Limb (tissue), 2 donors: ENCODE data around the gene ORAI3.

Experiments
- DNase-seq, 2 donors: peaks; one replicate each; pipeline ENCODE4 v3.0.0-alpha.2; 2016; ENCODE audit errors: extremely low spot score in 2 of 2

ORAI3 gene

GRCh38 chr16:30990105-30990504, 41.2 kb downstream of the ORAI3 start:
- no peak for DNase-seq

GRCh38 chr16:30991052-30991451, 42.2 kb downstream of the ORAI3 start:
- DNase-seq, result no peak

DNA sequence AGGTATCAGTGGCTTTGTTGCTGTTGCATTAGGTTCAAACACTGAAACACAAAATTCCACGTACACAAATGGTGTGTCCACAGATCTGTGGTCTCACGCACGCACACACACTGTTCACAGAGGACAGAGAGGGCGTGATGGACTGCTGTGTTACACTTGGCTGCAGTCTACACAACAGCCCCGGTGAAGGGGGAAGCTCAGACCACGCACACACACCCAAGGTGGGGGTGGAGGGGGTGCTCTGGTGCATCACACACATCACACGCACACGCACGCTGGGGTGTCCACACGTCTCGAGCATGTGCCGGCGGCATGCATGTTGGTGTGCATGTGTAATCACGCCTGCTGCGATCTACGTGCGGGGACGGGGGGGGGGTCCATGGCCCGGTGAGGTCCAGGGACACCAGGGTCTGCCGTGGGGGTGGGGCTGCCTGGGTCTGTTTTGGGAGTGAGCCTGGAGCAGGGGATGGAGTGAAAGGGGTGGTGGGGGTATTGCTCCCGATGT, 43.5 kb downstream of the ORAI3 start:
- DNase-seq, result no peak

- no peak for DNase-seq
These were observed 44.3 kb downstream of the ORAI3 start for GRCh38 chr16:30992931-30993816.

DNA sequence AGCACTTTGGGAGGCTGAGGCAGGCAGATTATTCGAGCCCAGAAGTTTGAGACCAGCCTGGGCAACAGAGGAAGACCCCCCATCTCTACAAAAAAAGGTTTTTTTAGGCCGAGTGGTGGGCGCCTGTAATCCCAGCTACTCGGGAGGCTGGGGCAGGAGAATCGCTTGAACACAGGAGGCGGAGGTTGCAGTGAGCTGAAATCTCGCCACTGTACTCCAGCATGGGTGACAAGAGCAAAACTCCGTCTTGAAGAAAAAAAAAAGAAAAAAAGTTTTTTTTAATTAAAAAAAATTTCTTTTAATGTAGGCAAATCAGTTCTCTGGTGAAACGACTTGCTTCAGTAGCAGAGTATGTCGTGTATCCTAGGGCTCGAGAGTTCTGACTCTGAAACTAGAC, 47.1 kb downstream of the ORAI3 start:
- no peak for DNase-seq

- DNase-seq, result peak in 1 of 2 donors; percentile 47
These were observed 47.6 kb downstream of the ORAI3 start for GRCh38 chr16:30996324-30996984.

DNA sequence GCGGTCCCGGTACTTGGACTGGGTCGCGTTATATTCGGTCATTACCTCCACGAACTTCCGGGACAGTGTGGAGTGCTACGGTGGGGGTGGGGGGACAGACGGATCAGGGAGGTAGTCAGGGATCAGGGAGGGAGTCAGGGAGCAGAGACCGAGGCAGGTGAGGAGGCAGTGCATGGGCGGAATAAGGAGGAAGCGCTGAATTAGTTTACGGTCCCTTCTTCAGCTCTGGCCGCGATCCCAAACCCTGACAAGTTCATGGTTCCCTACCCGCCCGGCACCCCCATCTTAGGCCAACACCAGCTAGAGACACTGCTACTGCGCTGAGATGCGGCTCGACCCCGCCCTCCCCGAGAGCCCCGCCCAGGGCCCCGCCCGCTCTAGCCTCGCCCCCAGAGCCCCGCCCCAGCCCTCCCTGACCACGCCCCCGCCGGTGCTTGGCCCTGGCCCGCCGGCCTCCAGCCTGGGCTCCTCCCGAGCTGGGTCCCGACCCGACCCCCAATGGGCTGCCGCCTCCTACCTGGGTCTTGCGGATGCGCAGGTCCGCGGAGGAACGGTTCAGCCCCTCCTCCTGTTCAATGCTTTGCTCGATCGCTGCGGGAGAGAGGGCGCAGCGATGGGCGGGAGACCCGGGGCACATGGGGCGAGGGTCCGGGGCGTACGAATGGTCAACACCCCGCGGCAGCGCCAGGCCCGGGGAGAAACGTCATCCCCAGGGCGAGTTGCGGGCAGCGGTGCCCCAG, 48.3 kb downstream of the ORAI3 start:
- peak in 1 of 2 donors; percentile 81 for DNase-seq

DNA sequence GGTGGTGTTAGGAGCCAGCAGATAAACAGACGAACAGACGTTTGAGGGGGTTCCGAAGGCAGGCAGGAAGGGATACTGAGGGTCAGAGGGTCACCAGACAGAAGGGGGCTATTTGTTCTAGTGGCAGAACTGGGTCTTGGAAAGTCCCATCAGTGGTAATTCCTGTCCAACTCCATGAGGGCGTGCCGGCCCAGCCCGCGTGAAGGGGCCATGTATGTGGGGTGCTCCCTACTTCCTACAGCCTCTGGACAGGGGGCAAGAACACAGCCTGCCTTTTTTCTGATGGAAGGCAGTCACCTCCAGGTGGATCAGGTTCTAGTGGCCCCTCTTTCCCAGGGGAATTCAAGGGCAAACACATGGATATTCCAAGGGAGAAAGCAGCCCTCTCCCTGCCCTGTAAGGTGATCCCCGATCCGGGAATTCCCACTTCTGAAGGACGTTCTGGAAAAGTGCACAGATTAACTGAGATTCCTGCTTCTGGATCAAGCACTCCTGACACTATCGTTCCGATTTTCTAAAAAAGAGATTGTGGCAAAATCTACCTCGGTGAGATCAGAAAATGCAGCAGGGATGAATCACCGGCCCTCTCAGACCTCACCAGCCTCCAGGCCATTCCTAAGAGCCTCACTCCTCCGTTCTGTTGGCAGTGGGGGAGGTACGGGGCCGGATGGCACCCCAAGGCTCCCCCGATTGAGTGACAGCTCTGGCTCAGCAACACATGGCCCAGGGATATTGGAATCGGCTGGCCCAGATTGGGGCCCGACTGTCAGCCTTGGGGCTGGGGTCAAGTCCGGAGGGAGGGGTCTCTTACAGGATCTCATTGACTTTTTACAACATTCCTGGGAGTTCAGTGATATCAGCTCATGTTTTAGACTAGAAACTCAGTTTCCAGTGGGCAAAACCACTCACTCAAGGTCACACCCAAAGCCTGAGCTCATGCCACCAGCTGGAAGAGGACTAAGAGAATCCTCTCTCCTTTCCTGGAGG, 49.1 kb downstream of the ORAI3 start:
- peak in 1 of 2 donors; percentile 32 for DNase-seq

- peak in 1 of 2 donors; percentile 23 for DNase-seq
These were observed 50.2 kb downstream of the ORAI3 start for GRCh38 chr16:30998852-30999761.

GRCh38 chr16:31000671-31001382, 52.0 kb downstream of the ORAI3 start:
- no peak for DNase-seq

DNA sequence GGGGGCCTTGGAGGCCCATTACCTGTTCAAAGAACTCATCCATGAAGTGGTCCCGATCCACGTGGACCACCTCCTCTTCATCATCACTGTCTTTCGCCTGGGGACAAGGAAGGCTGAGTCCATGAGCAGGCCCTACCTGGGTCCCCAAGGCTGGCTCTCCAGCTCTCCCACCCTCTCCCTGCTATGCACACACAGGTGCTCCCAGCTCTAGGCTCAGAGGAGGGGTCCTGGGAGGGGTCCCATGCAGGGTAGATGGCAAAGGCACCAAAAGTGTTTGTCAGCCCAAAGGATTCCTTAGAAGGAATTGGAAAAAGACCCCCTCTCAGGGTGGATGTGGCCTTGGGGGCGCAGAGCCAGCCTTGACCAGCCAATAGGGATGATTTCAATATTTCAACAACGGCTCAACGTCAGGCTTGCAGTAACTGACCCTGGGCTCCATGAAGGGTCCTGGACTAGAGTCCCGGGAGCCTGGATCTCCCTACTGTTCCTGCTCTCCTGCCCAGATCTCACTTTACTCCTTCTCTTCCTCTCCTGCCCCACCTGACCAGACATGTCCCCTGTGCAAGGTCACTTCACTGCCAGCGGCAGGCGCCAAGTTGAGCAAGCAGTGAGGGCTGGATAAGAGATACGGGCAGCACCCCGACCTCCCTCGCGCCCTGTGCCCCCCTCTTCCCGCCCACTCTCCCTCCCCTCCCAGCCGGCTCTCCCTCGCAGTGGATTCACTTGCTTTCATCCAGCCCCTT, 52.8 kb downstream of the ORAI3 start:
- no peak for DNase-seq

DNA sequence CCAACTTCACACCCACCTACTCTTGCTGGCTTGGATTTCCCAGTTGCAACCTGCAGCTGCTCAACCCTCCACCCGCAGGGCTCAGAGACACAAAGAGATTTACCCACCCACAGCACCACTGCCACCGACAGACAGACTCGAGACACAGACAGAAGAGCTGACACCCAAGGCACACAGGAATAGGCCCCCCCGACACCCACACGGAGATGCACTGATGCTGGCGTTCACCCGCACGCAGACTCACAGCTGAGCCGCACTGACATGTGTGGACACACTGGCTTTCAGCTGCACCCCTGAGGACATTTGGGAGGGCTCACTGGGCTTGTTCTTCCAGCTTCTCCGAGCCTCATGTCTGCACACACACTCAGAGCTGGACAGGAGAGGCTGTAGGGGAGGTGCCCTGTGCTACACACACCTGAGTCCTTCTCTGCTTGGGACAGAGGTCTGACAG, 53.4 kb downstream of the ORAI3 start:
- peak in 1 of 2 donors; percentile 34 for DNase-seq

DNA sequence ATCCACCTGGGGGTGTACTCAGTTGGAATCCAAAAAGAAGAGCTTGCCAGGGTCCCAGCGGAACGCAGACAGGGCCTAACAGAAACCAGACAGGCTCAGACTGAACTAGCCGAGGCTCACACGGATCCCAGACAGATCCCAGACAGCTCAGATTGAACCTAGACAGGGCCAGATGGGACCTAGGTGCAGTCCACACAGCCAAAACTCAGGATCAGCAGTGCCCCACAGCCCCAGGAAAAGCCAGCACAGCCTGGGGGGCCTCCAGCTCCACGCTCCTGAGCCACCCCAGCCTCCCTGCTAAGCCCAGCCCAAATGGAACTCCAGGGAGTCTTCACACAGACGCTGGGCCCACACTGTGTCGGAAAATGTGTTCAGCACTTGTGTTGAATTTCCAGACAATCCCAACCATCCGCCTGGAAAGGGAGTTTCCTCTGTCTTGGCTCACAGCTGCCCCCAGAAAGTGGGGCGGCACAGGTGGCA, 54.0 kb downstream of the ORAI3 start:
- peak in 1 of 2 donors; percentile 36 for DNase-seq

- DNase-seq, result no peak
These were observed 54.9 kb downstream of the ORAI3 start for GRCh38 chr16:31003744-31004143.
